GM19463 (cell line): ENCODE measurements around the gene LOXL3.
A peak's percentile ranks its signal among the peaks of the same experiment; 100 is the strongest.

Experiments
- ATAC-seq: cut with Tn5 transposase; IDR thresholded peaks from one replicate; pipeline ENCODE4 v1.9.1; 2021; ENCODE audit warnings: mild to moderate bottlenecking, moderate library complexity; ENCODE audit not compliant: unreplicated experiment

LOXL3 gene

GRCh38 chr2:74512744-74513604, 40.8 kb downstream of the LOXL3 start:
- ATAC-seq = no peak

GRCh38 chr2:74511104-74511989, 42.4 kb downstream of the LOXL3 start:
- ATAC-seq = no peak

GRCh38 chr2:74510272-74510671, 43.5 kb downstream of the LOXL3 start:
- no peak for ATAC-seq

GRCh38 chr2:74507926-74508520, 45.7 kb downstream of the LOXL3 start:
- peak; percentile 1 for ATAC-seq

- ATAC-seq = peak; percentile 81
Measured at GRCh38 chr2:74507145-74507925, 46.4 kb downstream of the LOXL3 start, which contains the start of gene PCGF1. Gene PCGF1 (minus strand): TSS chr2:74507695. CDS start chr2:74507668, 27 bp downstream.

GRCh38 chr2:74505448-74506246, 48.1 kb downstream of the LOXL3 start:
- ATAC-seq = no peak

- no peak for ATAC-seq
Measured at GRCh38 chr2:74504591-74504990, 49.2 kb downstream of the LOXL3 start.

- no peak for ATAC-seq
Measured at GRCh38 chr2:74503506-74504475, 50.0 kb downstream of the LOXL3 start.

GRCh38 chr2:74502720-74503505, 50.8 kb downstream of the LOXL3 start:
- peak; percentile 48 for ATAC-seq

- no peak for ATAC-seq
Measured at GRCh38 chr2:74502147-74502719, 51.5 kb downstream of the LOXL3 start.

- ATAC-seq = no peak
Measured at GRCh38 chr2:74501335-74502071, 52.2 kb downstream of the LOXL3 start.

- no peak for ATAC-seq
Measured at GRCh38 chr2:74500578-74500946, 53.2 kb downstream of the LOXL3 start.

- no peak for ATAC-seq
Measured at GRCh38 chr2:74499940-74500577, 53.7 kb downstream of the LOXL3 start.

GRCh38 chr2:74499267-74499939, 54.3 kb downstream of the LOXL3 start, which contains the start of gene LBX2:
Gene LBX2 (minus strand): TSS chr2:74499603. CDS start chr2:74499537, 66 bp downstream.
- no peak for ATAC-seq

GRCh38 chr2:74498500-74499266, 55.1 kb downstream of the LOXL3 start:
- no peak for ATAC-seq
